ENCODE data around the gene ST6GALNAC3. TPM values are rescaled to one million over a fixed set of nuclear protein-coding genes. Genes with fewer than 3 reads are reported as not detected.

Gene ST6GALNAC3
- polyA plus RNA-seq, 1 donor (not counting 4 experiments of a cell fraction or from before 2014, with no cell fraction given) = 0.08 TPM

DNA sequence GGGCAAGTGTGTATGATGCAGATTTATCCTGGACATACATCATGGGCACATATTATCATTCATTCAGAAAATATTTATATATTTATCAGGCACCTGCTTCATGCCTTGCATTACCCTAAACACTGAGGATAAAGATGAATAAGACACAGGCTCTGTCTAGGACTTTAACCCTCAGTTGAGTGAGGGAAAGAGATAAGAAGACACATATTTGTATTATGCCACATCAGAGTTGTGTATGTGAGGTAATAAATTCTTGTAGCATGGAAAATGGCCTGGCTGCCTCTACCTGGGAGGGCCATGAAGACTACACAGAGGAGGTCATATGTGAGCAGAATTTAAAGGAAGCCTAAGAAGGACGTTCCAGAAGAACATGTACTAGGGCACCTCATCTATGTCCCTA is 516.9 kb downstream of the ST6GALNAC3 start:
- no peak overlapping the region for H3K27ac ChIP-seq (ENCODE audit: control insufficient read depth, insufficient read depth, low read length)
- H4K20me1 ChIP-seq (ENCODE audit: control insufficient read depth, extremely low read depth, insufficient read depth, low read length) = no peaks in the 10 kb centered on the region
- H3K4me2 ChIP-seq (ENCODE audit: control insufficient read depth, extremely low read depth, insufficient read depth, low read depth, low read length) = no peak overlapping the region
- no peaks in the 10 kb centered on the region for H3K4me1 ChIP-seq (ENCODE audit: control insufficient read depth, extremely low read depth, insufficient read depth, low read length)
- no peaks in the 10 kb centered on the region for H3K36me3 ChIP-seq (ENCODE audit: control insufficient read depth in 2 of 2, extremely low read depth in 1 of 2, insufficient read depth in 2 of 2, low read length in 2 of 2)
- no peaks in the 10 kb centered on the region for H3K9me1 ChIP-seq (ENCODE audit: control insufficient read depth, extremely low read depth, insufficient read depth, low read length)
- no peak overlapping the region for H3K9ac ChIP-seq (ENCODE audit: control insufficient read depth, extremely low read depth, insufficient read depth, low read length)
- no peak overlapping the region for H3K4me3 ChIP-seq (ENCODE audit: control insufficient read depth in 2 of 3, extremely low read depth in 1 of 3, insufficient read depth in 2 of 3, low read depth in 1 of 3, low read length in 3 of 3)
- no peaks in the 10 kb centered on the region for H3K79me2 ChIP-seq (ENCODE audit: control insufficient read depth, insufficient read depth, low read length)
- H3K27me3 ChIP-seq (ENCODE audit: control insufficient read depth, extremely low read depth, insufficient read depth, low read length) = no peaks in the 10 kb centered on the region
- H3K9me3 ChIP-seq (ENCODE audit: control insufficient read depth, low read depth, low read length) = peaks cover 1% of the 10 kb centered on the region
- dilution Hi-C loops (cut with MboI; ENCODE audit: extremely low pct_ligation_motif_present, low sequenced_read_pairs) = no loop called here
- TF ChIP-seq EZH2 (IDR thresholded peaks at IDR 0.05; ENCODE audit: low read length) (no peak), CTCF (optimal IDR thresholded peaks at IDR 0.05 in 1 of 3, IDR thresholded peaks at IDR 0.05 in 1 of 3, conservative IDR thresholded peaks at IDR 0.05 in 1 of 3; ENCODE audit: extremely low read depth in 1 of 3, insufficient read depth in 2 of 3, low read length in 3 of 3) (no peak)
- FAIRE-seq (no peak), DNase-seq (ENCODE audit: low read depth, low spot score) (no peak)
- H2AFZ ChIP-seq (ENCODE audit: control insufficient read depth, low read length) = no peak overlapping the region

- Histone ChIP-seq H3K9me1 (ENCODE audit: control insufficient read depth, extremely low read depth, insufficient read depth, low read length) (no peaks in the 10 kb centered on the region), H3K4me3 (ENCODE audit: control insufficient read depth in 2 of 3, extremely low read depth in 1 of 3, insufficient read depth in 2 of 3, low read depth in 1 of 3, low read length in 3 of 3) (no peak overlapping the region), H3K27ac (ENCODE audit: control insufficient read depth, insufficient read depth, low read length) (no peak overlapping the region), H3K4me1 (ENCODE audit: control insufficient read depth, extremely low read depth, insufficient read depth, low read length) (no peaks in the 10 kb centered on the region), H4K20me1 (ENCODE audit: control insufficient read depth, extremely low read depth, insufficient read depth, low read length) (no peaks in the 10 kb centered on the region), H3K36me3 (ENCODE audit: control insufficient read depth in 2 of 2, extremely low read depth in 1 of 2, insufficient read depth in 2 of 2, low read length in 2 of 2) (no peaks in the 10 kb centered on the region), H3K27me3 (ENCODE audit: control insufficient read depth, extremely low read depth, insufficient read depth, low read length) (no peaks in the 10 kb centered on the region), H3K79me2 (ENCODE audit: control insufficient read depth, insufficient read depth, low read length) (no peaks in the 10 kb centered on the region), H3K4me2 (ENCODE audit: control insufficient read depth, extremely low read depth, insufficient read depth, low read depth, low read length) (no peak overlapping the region), H3K9me3 (ENCODE audit: control insufficient read depth, low read depth, low read length) (peaks cover 1% of the 10 kb centered on the region), H2AFZ (ENCODE audit: control insufficient read depth, low read length) (no peak overlapping the region), H3K9ac (ENCODE audit: control insufficient read depth, extremely low read depth, insufficient read depth, low read length) (no peak overlapping the region)
- dilution Hi-C loops (cut with MboI; ENCODE audit: extremely low pct_ligation_motif_present, low sequenced_read_pairs) = no loop called here
- TF ChIP-seq EZH2 (IDR thresholded peaks at IDR 0.05; ENCODE audit: low read length) (no peak), CTCF (optimal IDR thresholded peaks at IDR 0.05 in 1 of 3, IDR thresholded peaks at IDR 0.05 in 1 of 3, conservative IDR thresholded peaks at IDR 0.05 in 1 of 3; ENCODE audit: extremely low read depth in 1 of 3, insufficient read depth in 2 of 3, low read length in 3 of 3) (no peak)
- DNase-seq (ENCODE audit: low read depth, low spot score) = no peak
- FAIRE-seq = no peak
These were observed 517.4 kb downstream of the ST6GALNAC3 start for GRCh38 chr1:76591963-76592362.

All from keratinocyte (primary cell).